Measurements from ENCODE around the gene ZBTB7A. TPM values are rescaled to one million over a fixed set of nuclear protein-coding genes. Genes with fewer than 3 reads are reported as not detected.

The ZBTB7A gene
- total and polyA plus RNA-seq, 8 donors = 7.1 to 49.5 (median 11.4) TPM

- intact Hi-C loops (cut with DNase I) = no loop called here
- H3K27me3 ChIP-seq = no peaks in the 10 kb centered on the region
- peaks cover 0 to 22% of the 10 kb centered on the region in 2 donors for H3K4me1 ChIP-seq
- peaks cover 0 to 93% of the 10 kb centered on the region in 2 donors for H3K36me3 ChIP-seq
- ATAC-seq (no peak), DNase-seq (peak in 1 of 4 donors; percentile 50)
- no peak overlapping the region for H3K4me3 ChIP-seq
- no peaks in the 10 kb centered on the region for H3K9me3 ChIP-seq
- TF ChIP-seq CTCF (IDR thresholded peaks at IDR 0.05) = no peak
- no peak overlapping the region for H3K27ac ChIP-seq
These were observed 27.0 kb upstream of the ZBTB7A start for GRCh38 chr19:4093643-4094175.

DNA sequence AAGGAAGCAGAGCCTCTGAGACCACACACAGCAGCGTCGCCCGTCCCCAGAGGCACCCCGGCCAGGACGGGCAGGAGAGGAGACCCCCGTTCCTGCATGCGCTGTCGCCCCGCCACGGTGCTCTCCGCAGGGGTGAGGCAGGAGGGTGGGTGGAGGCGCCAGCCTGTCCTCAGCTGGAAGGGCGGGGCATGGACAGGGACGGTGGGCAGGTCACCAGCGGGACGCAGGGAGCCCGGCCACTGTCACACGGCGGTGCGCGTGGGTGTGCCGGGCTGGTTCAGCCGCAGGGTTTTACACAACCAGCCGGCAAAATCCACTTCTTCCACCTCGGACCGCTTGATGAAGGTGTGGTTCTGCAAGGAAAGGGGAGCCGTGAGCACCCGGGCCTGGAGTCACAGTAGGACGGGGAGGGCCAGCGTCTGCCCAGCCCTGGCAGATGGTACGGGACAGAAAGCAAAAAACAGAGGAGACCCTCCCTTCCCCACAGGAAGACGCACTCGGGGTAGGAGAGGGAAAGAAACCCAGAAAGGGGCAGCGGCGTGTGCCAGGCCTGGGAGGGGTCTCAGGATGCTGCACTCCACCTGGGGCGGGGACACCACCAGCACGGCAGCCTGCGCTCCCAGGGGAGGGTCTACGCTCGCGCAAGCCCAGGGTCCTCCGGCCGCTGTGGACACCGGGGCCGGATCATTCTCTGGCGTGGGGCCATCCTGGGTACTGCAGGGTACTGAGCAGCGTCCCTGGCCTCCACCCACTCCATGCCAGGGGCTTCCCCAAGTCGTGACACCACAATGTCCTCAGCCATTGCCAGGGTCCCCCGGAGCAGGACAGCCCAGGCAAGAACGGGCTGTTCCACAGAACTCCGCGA lies 23.9 kb upstream of the ZBTB7A start:
- Histone ChIP-seq H3K27me3 (no peaks in the 10 kb centered on the region), H3K27ac (peak overlapping the region in 1 of 2 donors; percentile 76), H3K9me3 (no peaks in the 10 kb centered on the region), H3K36me3 (peaks cover 0 to 64% of the 10 kb centered on the region in 2 donors), H3K4me1 (peaks cover 0 to 48% of the 10 kb centered on the region in 2 donors), H3K4me3 (no peak overlapping the region)
- intact Hi-C loops (cut with DNase I) = no loop called here
- DNase-seq (no peak), ATAC-seq (peak; percentile 9)
- TF ChIP-seq CTCF (IDR thresholded peaks at IDR 0.05) = no peak

GRCh38 chr19:4089946-4090345 lies 23.2 kb upstream of the ZBTB7A start:
- no peak for ATAC-seq
- no peaks in the 10 kb centered on the region for H3K9me3 ChIP-seq
- no peaks in the 10 kb centered on the region for H3K27me3 ChIP-seq
- DNase-seq = no peak
- H3K4me1 ChIP-seq = peaks cover 0 to 48% of the 10 kb centered on the region in 2 donors
- H3K4me3 ChIP-seq = peak overlapping the region in 1 of 2 donors; percentile 29
- no peak for TF ChIP-seq CTCF (IDR thresholded peaks at IDR 0.05)
- peaks cover 0 to 57% of the 10 kb centered on the region in 2 donors for H3K36me3 ChIP-seq
- H3K27ac ChIP-seq = peak overlapping the region; percentile 44 to 76
- intact Hi-C loops (cut with DNase I) = no loop called here

DNA sequence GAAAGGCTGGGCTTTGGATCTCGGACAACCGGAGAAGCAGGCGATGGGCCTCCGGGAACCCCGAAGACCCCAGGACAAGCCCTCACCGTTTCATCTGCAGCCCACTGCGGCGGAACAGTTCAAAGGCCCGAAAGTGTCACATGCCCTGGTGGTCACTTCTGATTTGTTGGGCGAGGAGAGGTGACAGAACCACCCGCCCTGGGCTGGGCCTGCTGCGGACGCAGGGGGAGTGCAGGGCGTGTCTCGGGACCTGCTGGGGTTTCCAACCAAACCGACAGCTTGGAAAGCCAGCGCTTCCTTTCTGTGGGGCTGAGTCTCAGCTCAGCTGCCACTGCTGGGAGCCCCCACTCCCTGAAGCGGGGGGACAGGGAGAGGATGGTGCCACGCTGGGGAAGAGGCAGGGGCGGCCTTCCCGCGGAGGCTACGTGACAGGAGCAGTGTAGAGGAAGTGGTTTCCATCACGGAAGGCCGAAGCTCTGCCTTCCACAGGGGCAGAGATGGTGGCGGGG lies 22.8 kb upstream of the ZBTB7A start:
- peaks cover 0 to 52% of the 10 kb centered on the region in 2 donors for H3K36me3 ChIP-seq
- intact Hi-C loops (cut with DNase I) = no loop called here
- peaks cover 0 to 50% of the 10 kb centered on the region in 2 donors for H3K4me1 ChIP-seq
- DNase-seq (peak in 2 of 4 donors; percentile 67 to 87), ATAC-seq (peak; percentile 60)
- H3K9me3 ChIP-seq = no peaks in the 10 kb centered on the region
- H3K4me3 ChIP-seq = peak overlapping the region in 1 of 2 donors; percentile 29
- TF ChIP-seq CTCF (IDR thresholded peaks at IDR 0.05) = no peak
- H3K27ac ChIP-seq = peak overlapping the region; percentile 44 to 76
- H3K27me3 ChIP-seq = no peaks in the 10 kb centered on the region

- no peak for TF ChIP-seq CTCF (IDR thresholded peaks at IDR 0.05)
- H3K36me3 ChIP-seq = peaks cover 0 to 47% of the 10 kb centered on the region in 2 donors
- H3K4me3 ChIP-seq = peak overlapping the region in 1 of 2 donors; percentile 29
- H3K9me3 ChIP-seq = no peaks in the 10 kb centered on the region
- ATAC-seq = peak; percentile 17
- no peak for DNase-seq
- peak overlapping the region in 1 of 2 donors; percentile 76 for H3K27ac ChIP-seq
- peaks cover 1 to 55% of the 10 kb centered on the region in 2 donors for H3K4me1 ChIP-seq
- no peaks in the 10 kb centered on the region for H3K27me3 ChIP-seq
- intact Hi-C loops (cut with DNase I) = no loop called here
These were observed 22.3 kb upstream of the ZBTB7A start for GRCh38 chr19:4088975-4089374.
